IMR-90 (cell line): Measurements from ENCODE around the gene RHEX. TPM values are rescaled to one million over a fixed set of nuclear protein-coding genes. Genes with fewer than 3 reads are reported as not detected.

Experiments used
- ATAC-seq: fragments of 200-7000 bp; cut with Tn5 transposase; 2 replicates; pipeline ENCODE4 v1.9.1; 2020; ENCODE audit warnings: low read depth, mild to moderate bottlenecking, moderate library complexity
- BruUV-seq: library from RNA; stranded (reverse); fragments of 400-500 nt; replicated peaks from 2 replicates; lab custom pipeline; 2021; lab: Mats Ljungman, UMichigan
- CTCF ChIA-PET: fragments of 300-600 bp; formaldehyde crosslinking; extraction: SDS; loops from one replicate; lab custom pipeline; 2021; ENCODE audit warnings: antibody characterized with exemption; lab: Yijun Ruan, JAX
- POLR2A ChIA-PET: fragments of 300-600 bp; sonication (Branson Sonifier 250); formaldehyde crosslinking; loops from one replicate; lab custom pipeline; 2022; ENCODE audit warnings: antibody characterized with exemption; ENCODE audit not compliant: unreplicated experiment; lab: Charles Lee
- DNase-seq: peaks from one replicate; pipeline ENCODE4 v3.0.0; 2013
- H2AFZ ChIP-seq: replicated peaks from 2 replicates; pipeline ENCODE3; 2013; ENCODE audit warnings: low read length, mild to moderate bottlenecking; ENCODE audit not compliant: poor library complexity
- H2AK5ac ChIP-seq: 2 replicates; pipeline ENCODE4 v1.6.1; 2013; ENCODE audit warnings: low read depth, low read length, inconsistent platforms
- H2AK9ac ChIP-seq: replicated peaks from 2 replicates; pipeline ENCODE3; 2013; ENCODE audit warnings: mild to moderate bottlenecking, low read depth, low read length, moderate library complexity; ENCODE audit not compliant: poor library complexity
- H2BK120ac ChIP-seq: 2 replicates; pipeline ENCODE4 v1.6.1; 2013; ENCODE audit warnings: low read depth, low read length, inconsistent platforms
- H2BK15ac ChIP-seq: 3 replicates; pipeline ENCODE4 v1.6.1; 2013; ENCODE audit warnings: low read depth, low read length, inconsistent platforms
- H2BK20ac ChIP-seq: 2 replicates; pipeline ENCODE4 v1.6.1; 2013; ENCODE audit warnings: low read depth, mild to moderate bottlenecking, inconsistent platforms, low read length, moderate library complexity
- H2BK5ac ChIP-seq: 2 replicates; pipeline ENCODE4 v1.6.1; 2013; ENCODE audit warnings: mild to moderate bottlenecking, low read depth, low read length, inconsistent platforms; ENCODE audit not compliant: poor library complexity, severe bottlenecking
- H3K14ac ChIP-seq: replicated peaks from 2 replicates; pipeline ENCODE4 v1.6.1; 2013; ENCODE audit warnings: low read depth, low read length, inconsistent platforms
- H3K18ac ChIP-seq: 2 replicates; pipeline ENCODE4 v1.6.1; 2013; ENCODE audit warnings: low read depth, low read length, control low read depth
- H3K23ac ChIP-seq: 2 replicates; pipeline ENCODE4 v1.6.1; 2013; ENCODE audit warnings: low read depth, low read length, inconsistent platforms
- H3K27ac ChIP-seq: 2 replicates; pipeline ENCODE4 v1.5.1; 2013; ENCODE audit warnings: mild to moderate bottlenecking, control low read depth, low read length; ENCODE audit not compliant: insufficient read depth
- H3K27me3 ChIP-seq: 2 replicates; pipeline ENCODE4 v1.6.1; 2013; ENCODE audit warnings: low read length; ENCODE audit not compliant: control insufficient read depth, insufficient read depth
- H3K36me3 ChIP-seq: 2 replicates; pipeline ENCODE4 v1.6.1; 2013; ENCODE audit warnings: low read length, mixed read lengths; ENCODE audit not compliant: control insufficient read depth, insufficient read depth
- H3K4ac ChIP-seq: 2 replicates; pipeline ENCODE4 v1.6.1; 2013; ENCODE audit warnings: low read depth, low read length, inconsistent platforms
- H3K4me1 ChIP-seq: 2 replicates; pipeline ENCODE4 v1.6.1; 2013; ENCODE audit warnings: low read length, mixed read lengths; ENCODE audit not compliant: control insufficient read depth, insufficient read depth
- H3K4me2 ChIP-seq: 2 replicates; pipeline ENCODE4 v1.6.1; 2013; ENCODE audit warnings: low read depth, mild to moderate bottlenecking, control low read depth, low read length, moderate library complexity
- H3K4me3 ChIP-seq: 2 replicates; pipeline ENCODE4 v1.5.1; 2013; ENCODE audit warnings: low read depth, mild to moderate bottlenecking, control low read depth, low read length, moderate library complexity; ENCODE audit not compliant: insufficient read depth
- H3K56ac ChIP-seq: 2 replicates; pipeline ENCODE4 v1.6.1; 2013; ENCODE audit warnings: low read length, inconsistent platforms; ENCODE audit not compliant: insufficient read depth; ENCODE audit errors: extremely low read depth
- H3K79me1 ChIP-seq, 2 experiments: 2 replicates each; pipeline ENCODE4 v1.6.1; 2013; ENCODE audit warnings: low read length in 2 of 2, inconsistent platforms in 1 of 2, low read depth in 1 of 2
- H3K9ac ChIP-seq: 2 replicates; pipeline ENCODE4 v1.6.1; 2013; ENCODE audit warnings: low read depth, low read length, control low read depth
- H3K9me1 ChIP-seq: 2 replicates; pipeline ENCODE4 v1.6.1; 2013; ENCODE audit warnings: low read length, inconsistent platforms; ENCODE audit not compliant: insufficient read depth
- H3K9me3 ChIP-seq: 2 replicates; pipeline ENCODE4 v1.6.1; 2013; ENCODE audit warnings: low read length; ENCODE audit not compliant: control insufficient read depth, insufficient read depth
- H4K20me1 ChIP-seq: 2 replicates; pipeline ENCODE4 v1.6.1; 2013; ENCODE audit warnings: low read length, inconsistent platforms; ENCODE audit not compliant: insufficient read depth
- H4K5ac ChIP-seq: 2 replicates; pipeline ENCODE4 v1.6.1; 2013; ENCODE audit warnings: mild to moderate bottlenecking, low read depth, low read length, control low read depth
- H4K8ac ChIP-seq, 2 experiments: 2 replicates each; pipeline ENCODE4 v1.6.1; 2013; ENCODE audit warnings: low read depth in 2 of 2, low read length in 2 of 2, control low read depth in 1 of 2, inconsistent platforms in 1 of 2
- H4K91ac ChIP-seq: 2 replicates; pipeline ENCODE4 v1.6.1; 2013; ENCODE audit warnings: low read depth, low read length, inconsistent platforms; ENCODE audit not compliant: insufficient read depth
- CEBPB ChIP-seq: IDR thresholded peaks from 2 replicates; pipeline ENCODE4 v1.6.1; 2012; ENCODE audit warnings: low read depth, low read length, improper control_type of control experiment
- FOS ChIP-seq: fragments of 150-350 bp; IDR thresholded peaks from 2 replicates; pipeline ENCODE4 v1.6.1; 2016; ENCODE audit warnings: low read depth, low read length
- RCOR1 ChIP-seq: IDR thresholded peaks from 2 replicates; pipeline ENCODE4 v1.6.1; 2012; ENCODE audit warnings: mild to moderate bottlenecking, low read length, improper control_type of control experiment; ENCODE audit not compliant: insufficient replicate concordance
- RFX5 ChIP-seq: IDR thresholded peaks from 2 replicates; pipeline ENCODE4 v1.8.0; 2012; ENCODE audit warnings: low read depth, mild to moderate bottlenecking, low read length, moderate library complexity
- dilution Hi-C: fragments of 300-500 bp; cut with HindIII; formaldehyde crosslinking; loops from one replicate; pipeline ENCODE4 v1.14.3; 2018; ENCODE audit warnings: low sequenced_read_pairs; ENCODE audit not compliant: unreplicated experiment
- in situ Hi-C: fragments of 300-500 bp; cut with MboI; formaldehyde crosslinking; loops from 3 replicates; pipeline ENCODE4 v1.14.3; 2019; ENCODE audit warnings: low sequenced_read_pairs, inconsistent platforms, mixed read lengths
- intact Hi-C: fragments of 100-400 bp; cut with micrococcal nuclease; formaldehyde crosslinking; loops from 2 replicates; pipeline ENCODE4 v1.10.0; 2022
- polyA plus RNA-seq, 3 experiments: library from polyadenylated mRNA; depleted of rRNA; stranded (reverse); fragments of >200 nt; gene quantifications; 2 replicates each; pipeline ENCODE4 v1.2.3, GENCODE V29; 2012; ENCODE audit warnings: low replicate concordance in 1 of 3
- total RNA-seq: library from RNA; depleted of rRNA; stranded (reverse); fragments of >200 nt; gene quantifications from 2 replicates; pipeline ENCODE4 v1.2.3, GENCODE V29; 2012

The RHEX gene
- total and polyA plus RNA-seq, 2 of the 4 experiments (the other 2 are of a cell fraction): not detected

DNA sequence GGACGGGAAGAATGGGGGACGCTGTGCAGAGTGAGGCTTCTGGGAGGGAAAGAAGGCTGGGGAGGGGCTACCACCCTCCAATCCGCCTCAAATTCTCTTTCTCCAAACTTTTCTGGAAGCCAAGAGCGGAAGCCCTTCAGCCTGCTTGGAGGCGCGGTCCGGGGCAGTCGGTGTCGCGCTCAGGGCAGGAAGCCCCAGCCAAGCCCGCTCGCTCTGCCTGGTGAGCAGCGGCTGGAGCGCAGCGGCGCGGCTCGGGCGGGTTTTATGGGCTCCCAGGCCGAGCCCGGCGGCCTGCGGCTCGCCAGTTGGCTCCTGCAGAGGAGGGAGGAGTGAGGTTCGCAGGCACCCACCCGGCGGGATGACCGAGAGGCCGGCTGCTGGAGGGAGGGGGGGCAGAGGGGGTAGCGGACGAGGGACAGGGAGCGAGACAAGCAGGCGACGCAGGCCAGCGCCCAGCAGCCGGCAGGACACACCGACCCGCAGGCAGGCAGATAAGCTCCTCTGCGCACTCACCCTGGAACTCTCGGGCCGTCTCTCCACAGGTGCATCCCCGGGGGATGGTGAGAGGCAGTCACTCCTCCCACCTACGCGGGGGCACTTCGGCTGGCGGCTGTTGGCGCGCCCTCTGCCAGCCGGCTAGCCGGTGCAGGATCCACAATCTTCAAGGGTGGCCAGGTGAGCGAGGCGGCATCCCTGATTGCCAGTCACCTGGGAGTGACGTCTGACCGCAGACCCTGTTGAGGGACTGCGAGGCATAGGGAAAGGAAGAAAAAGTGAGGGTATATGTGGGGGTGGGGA is 64.4 kb downstream of the RHEX start, which contains the start of gene AVPR1B (continued):
- TF ChIP-seq RCOR1: no peak

- Histone ChIP-seq H2BK20ac (no peak overlapping the region), H3K4me3 (no peak overlapping the region), H3K4ac (no peak overlapping the region), H3K9me1 (no peaks in the 10 kb centered on the region), H3K14ac (no peak overlapping the region), H3K23ac (no peak overlapping the region), H3K36me3 (no peaks in the 10 kb centered on the region), H2BK15ac (no peak overlapping the region), H3K18ac (no peak overlapping the region), H2AK9ac (no peak overlapping the region), H3K27me3 (peaks cover 27% of the 10 kb centered on the region), H3K9me3 (no peaks in the 10 kb centered on the region; the same call in 1 of the 2 replicates), H3K4me1 (no peaks in the 10 kb centered on the region; the same call in 1 of the 2 replicates), H3K27ac (no peak overlapping the region), H3K79me1 (no peaks in the 10 kb centered on the region), H4K20me1 (no peaks in the 10 kb centered on the region), H3K4me2 (no peak overlapping the region), H2AK5ac (no peak overlapping the region), H4K8ac (no peak overlapping the region), H3K9ac (no peak overlapping the region), H4K91ac (no peak overlapping the region), H2BK120ac (no peak overlapping the region), H2BK5ac (no peak overlapping the region), H3K56ac (no peak overlapping the region), H4K5ac (no peak overlapping the region), H2AFZ (no peak overlapping the region)
- intact Hi-C loops (no loop called here), in situ Hi-C loops (loop anchor here (25.0 kb wide), 1 partner anchor 458 kb away; no protein-coding TSS in a partner anchor), dilution Hi-C loops (no loop called here)
- BruUV-seq: no TSS peak
- ChIA-PET CTCF (interaction anchor here (1.4 kb wide), 1 partner anchor 14 kb away, joined by 4 read pairs; no protein-coding TSS in a partner anchor), POLR2A (no interaction called here)
- TF ChIP-seq RFX5 (no peak), FOS (no peak), CEBPB (peak; percentile 69)
- ATAC-seq (no peak), DNase-seq (no peak)
Observed at GRCh38 chr1:206120406-206120805, 67.4 kb downstream of the RHEX start.
